GOT3 (cell line): ENCODE measurements around the gene BACH1.
"Not testable (repeated sequence)": the region's sequence is repeated elsewhere in the genome, so short reads cannot be mapped to it uniquely, and the experiment has no call there.

Experiments
- DNase-seq: peaks from one replicate; lab custom pipeline; 2025; ENCODE audit warnings: mixed read lengths; lab: John Stamatoyannopoulos, UW

The BACH1 gene

GRCh38 chr21:29346771-29347170 lies 48.0 kb downstream of the BACH1 start:
- DNase-seq, result no peak

- no peak for DNase-seq
These were observed 48.6 kb downstream of the BACH1 start for GRCh38 chr21:29347274-29347681.

- no peak for DNase-seq
These were observed 51.0 kb downstream of the BACH1 start for GRCh38 chr21:29349702-29350101.

- no peak for DNase-seq
These were observed 51.6 kb downstream of the BACH1 start for GRCh38 chr21:29350246-29350779.

- DNase-seq, result no peak
These were observed 53.0 kb downstream of the BACH1 start for GRCh38 chr21:29351691-29352090.

GRCh38 chr21:29355043-29355710 lies 56.5 kb downstream of the BACH1 start:
- DNase-seq, result not testable (repeated sequence)

- DNase-seq, result not testable (repeated sequence)
These were observed 57.6 kb downstream of the BACH1 start for GRCh38 chr21:29356291-29356690.

GRCh38 chr21:29356810-29357209 lies 58.1 kb downstream of the BACH1 start:
- not testable (repeated sequence) for DNase-seq

- no peak for DNase-seq
These were observed 61.0 kb downstream of the BACH1 start for GRCh38 chr21:29359718-29360117.

- DNase-seq, result no peak
These were observed 62.4 kb downstream of the BACH1 start for GRCh38 chr21:29360799-29361765.

- DNase-seq, result no peak
These were observed 64.0 kb downstream of the BACH1 start for GRCh38 chr21:29362758-29363157.

GRCh38 chr21:29365661-29366265 lies 67.0 kb downstream of the BACH1 start:
- no peak for DNase-seq

- DNase-seq, result no peak
These were observed 67.8 kb downstream of the BACH1 start for GRCh38 chr21:29366532-29366931.

- DNase-seq, result no peak
These were observed 68.6 kb downstream of the BACH1 start for GRCh38 chr21:29367335-29367734.

- no peak for DNase-seq
These were observed 70.2 kb downstream of the BACH1 start for GRCh38 chr21:29368906-29369305.

GRCh38 chr21:29371464-29371863 lies 72.7 kb downstream of the BACH1 start:
- DNase-seq, result no peak

GRCh38 chr21:29372063-29372802 lies 73.5 kb downstream of the BACH1 start:
- no peak for DNase-seq

GRCh38 chr21:29374481-29374880 lies 75.8 kb downstream of the BACH1 start:
- DNase-seq, result no peak

- no peak for DNase-seq
These were observed 77.8 kb downstream of the BACH1 start for GRCh38 chr21:29376556-29376955.

- no peak for DNase-seq
These were observed 78.5 kb downstream of the BACH1 start for GRCh38 chr21:29377266-29377665.

GRCh38 chr21:29378832-29379231 lies 80.1 kb downstream of the BACH1 start:
- no peak for DNase-seq
